HUES48 (cell line): ENCODE results near the gene CASP12.

Experiments used
- H3K27ac ChIP-seq: one replicate; pipeline ENCODE4 v1.7.0; 2013; ENCODE audit warnings: low read depth, low read length, inconsistent platforms
- H3K27me3 ChIP-seq: 2 replicates; pipeline ENCODE4 v1.6.1; 2013; ENCODE audit warnings: mild to moderate bottlenecking, low read length; ENCODE audit not compliant: control insufficient read depth, insufficient read depth
- H3K36me3 ChIP-seq: 2 replicates; pipeline ENCODE4 v1.6.1; 2013; ENCODE audit warnings: low read length; ENCODE audit not compliant: control insufficient read depth, insufficient read depth
- H3K4me1 ChIP-seq: 2 replicates; pipeline ENCODE4 v1.6.1; 2013; ENCODE audit warnings: mild to moderate bottlenecking, low read length; ENCODE audit not compliant: control insufficient read depth, insufficient read depth
- H3K4me3 ChIP-seq: 2 replicates; pipeline ENCODE4 v1.5.1; 2013; ENCODE audit warnings: mild to moderate bottlenecking, low read depth, low read length
- H3K9ac ChIP-seq: 2 replicates; pipeline ENCODE4 v1.6.1; 2013; ENCODE audit warnings: mild to moderate bottlenecking, low read depth, low read length, moderate library complexity
- H3K9me3 ChIP-seq: 2 replicates; pipeline ENCODE4 v1.6.1; 2013; ENCODE audit warnings: low read length; ENCODE audit not compliant: control insufficient read depth, insufficient read depth

The CASP12 gene

DNA sequence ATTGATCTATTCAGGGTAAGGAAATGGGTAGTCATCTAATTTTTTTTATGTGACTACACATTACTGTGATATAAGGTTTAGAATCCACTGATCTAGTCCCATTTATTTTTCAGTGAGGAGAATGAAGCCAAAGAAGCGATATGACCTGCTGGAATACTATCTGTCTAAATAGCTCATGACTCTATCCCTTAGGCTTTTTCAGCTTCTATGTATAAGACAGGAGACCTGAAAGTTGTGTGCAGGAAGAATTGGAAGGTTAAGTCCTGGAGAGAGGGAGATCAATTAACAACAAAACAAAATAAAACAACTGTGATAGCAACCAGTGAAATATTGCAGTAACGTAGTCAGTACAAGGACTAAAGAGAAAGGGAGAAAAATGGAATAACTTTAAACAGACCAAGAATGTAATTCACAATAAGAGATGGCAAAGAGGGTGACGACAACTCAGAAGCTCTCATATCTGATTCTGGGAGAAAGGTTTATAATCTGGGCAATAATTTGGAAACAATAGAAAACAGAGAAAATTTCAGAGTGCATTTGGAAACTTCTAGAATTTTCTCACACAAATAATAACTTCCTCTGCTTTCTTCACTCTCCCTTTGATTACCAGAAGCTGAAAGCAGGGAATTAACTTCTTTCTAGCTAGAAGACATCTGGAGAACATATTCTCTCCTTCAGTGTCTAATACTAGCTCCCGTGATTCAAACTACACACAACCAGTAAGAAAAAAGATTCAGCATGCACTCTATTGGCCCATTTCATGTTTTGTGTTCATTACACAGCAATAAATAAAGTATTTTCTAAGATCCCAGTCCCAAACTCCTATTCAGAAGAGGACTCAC lies 19.2 kb upstream of the CASP12 start:
- Histone ChIP-seq H3K27ac (no peak overlapping the region), H3K9me3 (no peaks in the 10 kb centered on the region), H3K4me1 (no peaks in the 10 kb centered on the region), H3K4me3 (no peak overlapping the region), H3K27me3 (no peaks in the 10 kb centered on the region), H3K36me3 (no peaks in the 10 kb centered on the region), H3K9ac (no peak overlapping the region)

- no peaks in the 10 kb centered on the region for H3K36me3 ChIP-seq
- H3K27me3 ChIP-seq: no peaks in the 10 kb centered on the region
- no peak overlapping the region for H3K27ac ChIP-seq
- H3K4me3 ChIP-seq: no peak overlapping the region
- no peaks in the 10 kb centered on the region for H3K4me1 ChIP-seq
- H3K9me3 ChIP-seq: no peaks in the 10 kb centered on the region
- no peak overlapping the region for H3K9ac ChIP-seq
Observed at GRCh38 chr11:104916442-104916841, 18.2 kb upstream of the CASP12 start.

GRCh38 chr11:104912102-104912501 lies 13.8 kb upstream of the CASP12 start:
- no peaks in the 10 kb centered on the region for H3K4me1 ChIP-seq
- H3K4me3 ChIP-seq: no peak overlapping the region
- no peaks in the 10 kb centered on the region for H3K9me3 ChIP-seq
- H3K36me3 ChIP-seq: no peaks in the 10 kb centered on the region
- no peak overlapping the region for H3K9ac ChIP-seq
- no peak overlapping the region for H3K27ac ChIP-seq
- no peaks in the 10 kb centered on the region for H3K27me3 ChIP-seq

- H3K4me1 ChIP-seq: no peaks in the 10 kb centered on the region
- no peaks in the 10 kb centered on the region for H3K27me3 ChIP-seq
- no peak overlapping the region for H3K27ac ChIP-seq
- no peaks in the 10 kb centered on the region for H3K9me3 ChIP-seq
- no peak overlapping the region for H3K4me3 ChIP-seq
- no peaks in the 10 kb centered on the region for H3K36me3 ChIP-seq
- no peak overlapping the region for H3K9ac ChIP-seq
Observed at GRCh38 chr11:104908186-104908531, 9.9 kb upstream of the CASP12 start.

DNA sequence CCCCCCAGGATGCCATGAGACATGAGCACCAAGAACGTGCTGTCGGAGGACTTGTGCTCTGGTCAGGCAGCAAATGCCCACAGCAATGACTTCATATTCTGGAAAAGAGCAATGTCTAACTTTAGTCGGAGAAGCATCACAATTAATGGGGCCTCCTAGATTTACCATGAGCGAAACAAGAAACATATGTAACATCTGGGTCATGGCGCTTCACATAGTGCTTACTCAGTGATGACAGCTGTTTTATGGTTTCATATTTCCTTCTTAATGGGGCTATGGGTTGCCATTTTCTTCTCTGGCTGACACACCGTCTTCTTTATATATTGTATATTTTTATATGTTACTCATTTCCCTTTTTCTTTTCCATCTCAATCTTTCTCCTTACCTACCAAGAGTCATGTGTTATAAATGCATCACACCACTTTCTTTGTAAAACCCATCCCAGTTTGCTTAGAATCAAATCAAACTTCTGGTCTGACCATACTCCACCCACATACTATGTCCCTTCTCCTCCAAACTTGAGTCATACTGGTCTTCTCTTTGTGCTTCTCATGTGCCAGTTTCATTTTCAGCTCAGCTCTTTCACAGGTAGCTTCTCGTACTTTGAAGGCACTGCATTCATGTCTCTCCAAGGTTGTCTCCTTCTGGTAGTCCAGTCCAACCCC lies 9.4 kb upstream of the CASP12 start:
- H3K27me3 ChIP-seq: no peaks in the 10 kb centered on the region
- H3K9ac ChIP-seq: no peak overlapping the region
- H3K27ac ChIP-seq: no peak overlapping the region
- H3K4me1 ChIP-seq: no peaks in the 10 kb centered on the region
- no peaks in the 10 kb centered on the region for H3K9me3 ChIP-seq
- no peaks in the 10 kb centered on the region for H3K36me3 ChIP-seq
- no peak overlapping the region for H3K4me3 ChIP-seq

DNA sequence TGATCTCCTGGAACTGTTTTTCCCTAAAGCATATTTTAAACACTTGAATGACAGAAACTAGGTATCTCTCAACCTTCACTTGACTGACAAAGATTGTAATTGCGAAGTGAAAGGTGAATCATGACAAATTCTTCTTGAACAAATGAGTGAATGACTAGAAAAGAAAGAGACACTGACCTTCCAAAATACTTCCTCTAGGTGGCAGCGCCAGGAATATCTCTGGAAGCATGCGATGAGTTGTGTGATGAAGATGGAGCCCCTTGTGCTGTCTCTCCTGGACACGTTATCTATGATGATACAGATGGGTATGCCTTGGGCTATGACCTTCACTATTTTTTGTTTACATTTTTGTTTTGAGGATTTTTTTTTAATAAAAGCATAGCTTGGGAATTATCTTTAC lies 7.0 kb upstream of the CASP12 start:
- Histone ChIP-seq H3K36me3 (no peaks in the 10 kb centered on the region), H3K27me3 (no peaks in the 10 kb centered on the region), H3K9ac (no peak overlapping the region), H3K4me3 (no peak overlapping the region), H3K4me1 (no peaks in the 10 kb centered on the region), H3K27ac (no peak overlapping the region), H3K9me3 (no peaks in the 10 kb centered on the region)

GRCh38 chr11:104899226-104899625 lies 966 bp upstream of the CASP12 start:
- H3K9ac ChIP-seq: no peak overlapping the region
- no peak overlapping the region for H3K27ac ChIP-seq
- H3K4me1 ChIP-seq: peaks cover 13% of the 10 kb centered on the region
- H3K4me3 ChIP-seq: no peak overlapping the region
- no peaks in the 10 kb centered on the region for H3K36me3 ChIP-seq
- no peaks in the 10 kb centered on the region for H3K9me3 ChIP-seq
- no peaks in the 10 kb centered on the region for H3K27me3 ChIP-seq

DNA sequence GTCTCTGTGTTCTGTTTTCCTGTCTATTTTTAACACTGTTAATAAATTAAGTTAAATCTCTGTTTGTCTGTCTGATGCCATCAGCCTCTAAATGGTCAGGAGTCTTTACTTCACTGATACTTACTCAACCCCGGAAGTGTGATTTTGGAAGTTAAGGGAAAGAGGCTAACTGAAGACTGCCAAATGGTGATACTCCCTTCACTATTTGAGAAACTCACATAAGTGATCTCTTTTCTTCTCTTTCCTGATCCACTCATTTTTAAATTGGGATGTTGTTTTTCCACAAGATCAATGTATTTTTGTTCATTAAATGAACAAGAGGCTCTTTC lies 389 bp upstream of the CASP12 start:
- peaks cover 16% of the 10 kb centered on the region for H3K4me1 ChIP-seq
- H3K4me3 ChIP-seq: no peak overlapping the region
- H3K27ac ChIP-seq: no peak overlapping the region
- no peak overlapping the region for H3K9ac ChIP-seq
- no peaks in the 10 kb centered on the region for H3K27me3 ChIP-seq
- H3K36me3 ChIP-seq: no peaks in the 10 kb centered on the region
- no peaks in the 10 kb centered on the region for H3K9me3 ChIP-seq

DNA sequence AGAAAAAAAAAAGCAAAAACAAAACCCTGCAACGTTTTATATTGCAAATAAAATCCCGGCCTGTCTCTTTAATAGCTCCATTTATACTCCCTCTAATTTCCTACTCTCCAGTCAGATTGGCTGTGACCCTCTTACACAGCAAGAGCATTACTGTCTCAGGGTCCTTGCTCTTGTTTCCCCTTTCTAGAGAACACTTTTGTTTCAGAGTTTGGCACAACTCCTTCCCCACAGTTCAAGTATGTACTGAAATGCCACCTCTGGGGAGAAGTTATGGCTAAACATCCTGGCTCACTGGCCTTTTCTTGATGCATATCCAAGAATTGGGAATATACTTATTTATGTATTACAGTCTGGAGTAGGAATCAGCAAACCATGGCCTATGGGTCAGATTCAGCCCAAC lies 2.6 kb downstream of the CASP12 start:
- no peaks in the 10 kb centered on the region for H3K9me3 ChIP-seq
- no peaks in the 10 kb centered on the region for H3K36me3 ChIP-seq
- H3K4me3 ChIP-seq: no peak overlapping the region
- no peaks in the 10 kb centered on the region for H3K27me3 ChIP-seq
- H3K9ac ChIP-seq: no peak overlapping the region
- no peak overlapping the region for H3K27ac ChIP-seq
- H3K4me1 ChIP-seq: peaks cover 16% of the 10 kb centered on the region

DNA sequence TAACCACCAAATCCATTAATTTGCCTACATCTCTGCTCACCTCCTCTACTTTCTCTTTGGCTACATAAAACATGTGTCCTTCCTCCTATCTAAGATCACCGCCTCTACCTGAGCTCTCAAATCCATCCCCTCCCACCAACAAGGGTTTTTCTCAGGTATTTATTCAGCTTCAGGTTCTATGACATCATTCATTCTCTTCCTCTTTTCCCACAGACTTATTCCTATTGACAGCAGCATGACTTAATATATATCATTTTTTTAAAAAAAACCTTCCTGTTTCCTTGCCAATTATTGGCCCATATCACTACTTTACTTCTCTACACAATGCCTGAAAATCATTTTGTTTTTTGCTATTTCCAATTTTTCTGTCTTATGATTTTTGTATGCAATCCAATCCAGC lies 4.4 kb downstream of the CASP12 start:
- Histone ChIP-seq H3K27me3 (no peaks in the 10 kb centered on the region), H3K9me3 (no peaks in the 10 kb centered on the region), H3K27ac (no peak overlapping the region), H3K36me3 (no peaks in the 10 kb centered on the region), H3K4me3 (no peak overlapping the region), H3K9ac (no peak overlapping the region), H3K4me1 (peaks cover 16% of the 10 kb centered on the region)

- H3K27me3 ChIP-seq: no peaks in the 10 kb centered on the region
Observed at GRCh38 chr11:104892723-104893511, 5.3 kb downstream of the CASP12 start.

More at GRCh38 chr11:104892723-104893511, 5.3 kb downstream of the CASP12 start:
- Histone ChIP-seq H3K4me3 (no peak overlapping the region), H3K36me3 (no peaks in the 10 kb centered on the region), H3K9me3 (no peaks in the 10 kb centered on the region), H3K27ac (no peak overlapping the region), H3K9ac (no peak overlapping the region), H3K4me1 (peaks cover 16% of the 10 kb centered on the region)
